ENCODE data around the gene ASCC1. TPM values are rescaled to one million over a fixed set of nuclear protein-coding genes. Genes with fewer than 3 reads are reported as not detected.

The ASCC1 gene
- total RNA-seq, 4 donors from 2014 or later, result 13.4 to 34.0 (median 20.5) TPM

GRCh38 chr10:72056113-72056512 lies 160.0 kb downstream of the ASCC1 start:
- intact Hi-C loops (cut with DNase I; ENCODE audit: low total_unique reads) (no loop called here), in situ Hi-C loops (cut with MboI; ENCODE audit: low pct_ligation_motif_present in 1 of 4, low pct_unique_long_range_greater_than_20kb in 1 of 4, low sequenced_read_pairs in 3 of 4) (loop anchor here in 2 of 4 donors (25.0 kb wide), 1 partner anchor 281 kb away; no protein-coding TSS in a partner anchor)
- Histone ChIP-seq H3K4me3 (no peak overlapping the region), H3K4me1 (no peaks in the 10 kb centered on the region), H3K27me3 (no peaks in the 10 kb centered on the region), H3K9me3 (no peaks in the 10 kb centered on the region), H3K36me3 (no peaks in the 10 kb centered on the region), H3K27ac (no peak overlapping the region)
- WGBS, 2 donors (ENCODE audit: low coverage in 1 of 2), result 91% methylated on average over 5 of the region's 5 CpGs; no CpG with 5 or more reads in 1 of the 2 donors
- TF ChIP-seq POLR2AphosphoS5 (IDR thresholded peaks at IDR 0.05), result no peak
- TF ChIP-seq CTCF (IDR thresholded peaks at IDR 0.05), result no peak
- no peak for TF ChIP-seq EP300 (IDR thresholded peaks at IDR 0.05; ENCODE audit: low read depth)
- TF ChIP-seq POLR2A (IDR thresholded peaks at IDR 0.05), result no peak
- no peak for DNase-seq

GRCh38 chr10:72053690-72054089 lies 162.4 kb downstream of the ASCC1 start:
- in situ Hi-C loops (cut with MboI; ENCODE audit: low pct_ligation_motif_present in 1 of 4, low pct_unique_long_range_greater_than_20kb in 1 of 4, low sequenced_read_pairs in 3 of 4), result loop anchor here in 3 of 4 donors (5.0 to 25.0 kb wide), 2 partner anchors 106 to 284 kb away; no protein-coding TSS in a partner anchor
- no peak overlapping the region for H3K4me3 ChIP-seq
- no peaks in the 10 kb centered on the region for H3K36me3 ChIP-seq
- H3K9me3 ChIP-seq, result no peaks in the 10 kb centered on the region
- H3K4me1 ChIP-seq, result no peaks in the 10 kb centered on the region
- no peak for DNase-seq
- intact Hi-C loops (cut with DNase I; ENCODE audit: low total_unique reads), result no loop called here
- WGBS, 2 donors (ENCODE audit: low coverage in 1 of 2), result 80 to 89% methylated on average over 1 to 7 of the region's 7 CpGs
- no peak overlapping the region for H3K27ac ChIP-seq
- H3K27me3 ChIP-seq, result no peaks in the 10 kb centered on the region
- no peak for TF ChIP-seq POLR2AphosphoS5 (IDR thresholded peaks at IDR 0.05)
- no peak for TF ChIP-seq POLR2A (IDR thresholded peaks at IDR 0.05)
- no peak for TF ChIP-seq CTCF (IDR thresholded peaks at IDR 0.05)
- no peak for TF ChIP-seq EP300 (IDR thresholded peaks at IDR 0.05; ENCODE audit: low read depth)

GRCh38 chr10:72050873-72051272 lies 165.2 kb downstream of the ASCC1 start:
- H3K27ac ChIP-seq, result no peak overlapping the region
- 61 to 100% methylated on average over 1 to 3 of the region's 3 CpGs for WGBS, 2 donors (ENCODE audit: low coverage in 1 of 2)
- TF ChIP-seq CTCF (IDR thresholded peaks at IDR 0.05) (no peak), EP300 (IDR thresholded peaks at IDR 0.05; ENCODE audit: low read depth) (no peak), POLR2A (IDR thresholded peaks at IDR 0.05) (no peak), POLR2AphosphoS5 (IDR thresholded peaks at IDR 0.05) (no peak)
- intact Hi-C loops (cut with DNase I; ENCODE audit: low total_unique reads) (no loop called here), in situ Hi-C loops (cut with MboI; ENCODE audit: low pct_ligation_motif_present in 1 of 4, low pct_unique_long_range_greater_than_20kb in 1 of 4, low sequenced_read_pairs in 3 of 4) (loop anchor here in 3 of 4 donors (5.0 to 25.0 kb wide), 2 partner anchors 104 to 286 kb away; no protein-coding TSS in a partner anchor)
- DNase-seq, result no peak
- H3K4me3 ChIP-seq, result no peak overlapping the region
- no peaks in the 10 kb centered on the region for H3K36me3 ChIP-seq
- H3K27me3 ChIP-seq, result no peaks in the 10 kb centered on the region
- H3K9me3 ChIP-seq, result no peaks in the 10 kb centered on the region
- H3K4me1 ChIP-seq, result peaks cover 0 to 2% (median 1%) of the 10 kb centered on the region in 4 donors

GRCh38 chr10:72049969-72050781 lies 165.9 kb downstream of the ASCC1 start:
- Histone ChIP-seq H3K36me3 (no peaks in the 10 kb centered on the region), H3K9me3 (no peaks in the 10 kb centered on the region), H3K4me3 (no peak overlapping the region), H3K27ac (no peak overlapping the region), H3K27me3 (no peaks in the 10 kb centered on the region), H3K4me1 (peaks cover 0 to 2% (median 1%) of the 10 kb centered on the region in 4 donors)
- no peak for DNase-seq
- TF ChIP-seq CTCF (IDR thresholded peaks at IDR 0.05) (no peak), POLR2A (IDR thresholded peaks at IDR 0.05) (no peak), POLR2AphosphoS5 (IDR thresholded peaks at IDR 0.05) (no peak), EP300 (IDR thresholded peaks at IDR 0.05; ENCODE audit: low read depth) (no peak)
- in situ Hi-C loops (cut with MboI; ENCODE audit: low pct_ligation_motif_present in 1 of 4, low pct_unique_long_range_greater_than_20kb in 1 of 4, low sequenced_read_pairs in 3 of 4), result loop anchor here (5.0 to 25.0 kb wide), 6 partner anchors 93 to 295 kb away; no protein-coding TSS in a partner anchor
- 87 to 100% methylated on average over 1 to 5 of the region's 5 CpGs for WGBS, 2 donors (ENCODE audit: low coverage in 1 of 2)
- intact Hi-C loops (cut with DNase I; ENCODE audit: low total_unique reads), result loop anchor here (10.0 kb wide), 1 partner anchor 155 kb away; no protein-coding TSS in a partner anchor
